ENCODE results near the gene NSG1.
"Not testable (repeated sequence)": the region's sequence is repeated elsewhere in the genome, so short reads cannot be mapped to it uniquely, and the experiment has no call there.

NSG1 gene

DNA sequence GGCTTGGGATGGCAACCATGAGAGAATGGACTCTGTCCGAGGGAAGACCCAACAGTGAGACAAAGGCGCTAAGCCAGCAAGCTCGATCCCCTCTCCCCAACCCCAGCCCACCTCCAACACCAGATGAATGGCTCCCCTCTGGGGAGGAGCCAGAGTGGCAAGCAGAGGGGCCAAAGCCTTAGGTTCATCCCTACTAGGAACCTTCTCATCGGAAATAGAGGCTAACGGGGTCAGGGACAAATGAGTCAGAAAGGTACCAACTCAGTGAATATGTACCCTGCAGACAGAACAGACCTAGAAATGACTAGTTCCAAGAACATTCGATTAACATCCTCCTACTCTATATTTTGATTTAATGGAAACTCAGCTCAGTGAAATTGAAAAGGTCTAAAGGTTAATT is 73.9 kb downstream of the NSG1 start:
- no peak for DNase-seq (ENCODE audit: low read depth)
- no peak for TF ChIP-seq CTCF (IDR thresholded peaks at IDR 0.05; ENCODE audit: low read length, missing control alignments)
- H3K4me3 ChIP-seq (replicated peaks; ENCODE audit: low read depth, low read length), result no peak overlapping the region

GRCh38 chr4:4461178-4461577 is 74.3 kb downstream of the NSG1 start:
- no peak overlapping the region for H3K4me3 ChIP-seq (replicated peaks; ENCODE audit: low read depth, low read length)
- no peak for DNase-seq (ENCODE audit: low read depth)
- TF ChIP-seq CTCF (IDR thresholded peaks at IDR 0.05; ENCODE audit: low read length, missing control alignments), result no peak

DNA sequence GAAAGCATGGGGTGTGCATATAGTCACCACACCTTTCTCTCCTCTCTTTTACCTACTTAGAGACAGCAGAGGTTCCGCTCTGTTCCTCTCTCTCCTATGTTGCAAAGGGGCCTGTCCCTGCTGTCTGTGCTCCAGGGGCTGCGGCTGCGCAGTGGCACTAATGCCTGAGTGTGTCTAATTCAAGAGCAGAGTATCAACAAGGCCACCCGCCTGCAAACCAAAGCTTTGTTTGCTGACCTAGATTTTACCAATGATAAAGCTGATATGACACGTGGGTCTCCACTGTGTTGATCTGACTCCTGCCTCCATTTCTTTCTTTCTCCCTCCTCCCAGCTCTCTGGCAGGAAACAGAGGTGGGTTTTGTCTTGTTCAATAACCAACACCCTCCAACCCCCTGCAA is 74.9 kb downstream of the NSG1 start:
- DNase-seq (ENCODE audit: low read depth), result no peak
- H3K4me3 ChIP-seq (replicated peaks; ENCODE audit: low read depth, low read length), result no peak overlapping the region
- TF ChIP-seq CTCF (IDR thresholded peaks at IDR 0.05; ENCODE audit: low read length, missing control alignments), result no peak

DNA sequence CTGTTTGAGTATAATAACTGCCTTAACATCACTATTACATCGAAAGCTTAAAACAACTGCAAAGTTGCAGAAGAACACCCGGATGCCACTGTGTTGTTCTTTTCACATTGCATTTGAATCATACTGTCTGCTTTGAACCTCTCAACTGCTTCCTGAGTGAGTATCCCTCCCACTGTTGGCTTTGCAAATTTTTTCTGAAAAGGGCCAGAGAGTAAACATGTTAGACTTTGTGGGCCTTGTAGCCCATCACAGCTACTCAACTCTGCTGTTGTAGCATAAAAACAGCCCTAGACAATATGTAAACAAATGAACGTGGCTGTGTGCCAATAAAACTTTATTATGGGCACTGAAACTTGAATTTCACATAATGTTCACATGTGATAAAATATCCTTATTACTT is 76.1 kb downstream of the NSG1 start:
- H3K4me3 ChIP-seq (replicated peaks; ENCODE audit: low read depth, low read length), result no peak overlapping the region
- TF ChIP-seq CTCF (IDR thresholded peaks at IDR 0.05; ENCODE audit: low read length, missing control alignments), result no peak
- no peak for DNase-seq (ENCODE audit: low read depth)

DNA sequence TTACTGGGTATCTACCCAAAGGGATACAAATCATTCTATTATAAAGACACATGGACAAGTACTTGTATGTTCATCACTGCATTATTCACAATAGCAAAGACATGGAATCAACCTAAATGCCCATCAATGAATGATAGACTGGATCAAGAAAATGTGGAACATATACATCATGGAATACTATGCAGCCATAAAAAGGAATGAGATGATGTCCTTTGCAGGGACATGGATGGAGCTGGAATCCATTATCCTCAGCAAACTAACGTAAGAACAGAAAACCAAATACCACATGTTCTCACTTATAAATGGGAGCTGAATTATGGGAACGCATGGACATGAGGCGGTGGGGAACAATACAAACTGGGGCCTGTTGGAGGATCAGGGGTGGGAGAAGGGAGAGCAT is 78.3 kb downstream of the NSG1 start:
- DNase-seq (ENCODE audit: low read depth); H3K4me3 ChIP-seq (replicated peaks; ENCODE audit: low read depth, low read length): not testable (repeated sequence)

Measured in fibroblast of pulmonary artery (primary cell).